ENCODE results near the gene GRIN2A. TPM values are rescaled to one million over a fixed set of nuclear protein-coding genes. Genes with fewer than 3 reads are reported as not detected.

GRIN2A gene
- total and polyA plus RNA-seq, 2 donors (not counting 3 experiments of a cell fraction or from before 2014, with no cell fraction given), result not detected

- Histone ChIP-seq H3K9me3 (replicated peaks; ENCODE audit: control insufficient read depth, insufficient read depth, low read length) (no peaks in the 10 kb centered on the region), H3K27me3 (ENCODE audit: control insufficient read depth in 2 of 2, insufficient read depth in 2 of 2, low read length in 2 of 2) (no peaks in the 10 kb centered on the region), H3K9me1 (replicated peaks; ENCODE audit: control insufficient read depth, extremely low read depth, insufficient read depth, low read length) (no peaks in the 10 kb centered on the region), H3K27ac (ENCODE audit: insufficient read depth, low read depth, low read length) (no peak overlapping the region), H3K36me3 (ENCODE audit: control insufficient read depth in 2 of 2, extremely low read depth in 1 of 2, insufficient read depth in 2 of 2, low read length in 2 of 2) (no peaks in the 10 kb centered on the region), H3K4me3 (replicated peaks in 1 of 3; ENCODE audit: insufficient read depth in 1 of 3, low read depth in 1 of 3, low read length in 3 of 3) (no peak overlapping the region), H3K4me1 (ENCODE audit: control insufficient read depth, extremely low read depth, insufficient read depth, low read length) (no peaks in the 10 kb centered on the region), H4K20me1 (replicated peaks; ENCODE audit: control insufficient read depth, extremely low read depth, insufficient read depth, low read length) (no peaks in the 10 kb centered on the region), H3K9ac (replicated peaks; ENCODE audit: extremely low read depth, insufficient read depth, low read length) (no peak overlapping the region), H2AFZ (ENCODE audit: low read depth, low read length) (no peak overlapping the region), H3K4me2 (ENCODE audit: insufficient read depth, low read length) (no peak overlapping the region), H3K79me2 (ENCODE audit: control insufficient read depth, insufficient read depth, low read length) (no peaks in the 10 kb centered on the region)
- FAIRE-seq, result no peak
- ChIA-PET CTCF (no interaction called here), POLR2A (no interaction called here)
- no peak for DNase-seq (ENCODE audit: low read depth, low spot score)
- dilution Hi-C loops (cut with MboI; ENCODE audit: extremely low pct_ligation_motif_present, low sequenced_read_pairs) (no loop called here), intact Hi-C loops (cut with micrococcal nuclease) (no loop called here)
- BruUV-seq (replicated peaks), result no TSS peak
- TF ChIP-seq POLR2AphosphoS5 (IDR thresholded peaks at IDR 0.05; ENCODE audit: insufficient read depth, low read depth, low read length) (no peak), MYC (IDR thresholded peaks at IDR 0.05; ENCODE audit: low read depth, low read length) (no peak), EZH2 (IDR thresholded peaks at IDR 0.05; ENCODE audit: borderline replicate concordance, low read depth, low read length, severe bottlenecking) (no peak), JUN (IDR thresholded peaks at IDR 0.05; ENCODE audit: borderline replicate concordance, insufficient read depth, insufficient read length, low read depth) (no peak), GATA2 (IDR thresholded peaks at IDR 0.05; ENCODE audit: insufficient read depth, insufficient read length, low read depth, low read length) (no peak), POLR2A (IDR thresholded peaks at IDR 0.05; ENCODE audit: low read depth, low read length) (no peak), FOS (IDR thresholded peaks at IDR 0.05; ENCODE audit: borderline replicate concordance, insufficient read depth, low read length) (no peak)
- TF ChIP-seq, protein P1, sequence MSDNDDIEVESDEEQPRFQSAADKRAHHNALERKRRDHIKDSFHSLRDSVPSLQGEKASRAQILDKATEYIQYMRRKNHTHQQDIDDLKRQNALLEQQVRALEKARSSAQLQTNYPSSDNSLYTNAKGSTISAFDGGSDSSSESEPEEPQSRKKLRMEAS (IDR thresholded peaks at IDR 0.05; ENCODE audit: insufficient read depth, insufficient read length), result no peak
- TF ChIP-seq, protein P2, sequence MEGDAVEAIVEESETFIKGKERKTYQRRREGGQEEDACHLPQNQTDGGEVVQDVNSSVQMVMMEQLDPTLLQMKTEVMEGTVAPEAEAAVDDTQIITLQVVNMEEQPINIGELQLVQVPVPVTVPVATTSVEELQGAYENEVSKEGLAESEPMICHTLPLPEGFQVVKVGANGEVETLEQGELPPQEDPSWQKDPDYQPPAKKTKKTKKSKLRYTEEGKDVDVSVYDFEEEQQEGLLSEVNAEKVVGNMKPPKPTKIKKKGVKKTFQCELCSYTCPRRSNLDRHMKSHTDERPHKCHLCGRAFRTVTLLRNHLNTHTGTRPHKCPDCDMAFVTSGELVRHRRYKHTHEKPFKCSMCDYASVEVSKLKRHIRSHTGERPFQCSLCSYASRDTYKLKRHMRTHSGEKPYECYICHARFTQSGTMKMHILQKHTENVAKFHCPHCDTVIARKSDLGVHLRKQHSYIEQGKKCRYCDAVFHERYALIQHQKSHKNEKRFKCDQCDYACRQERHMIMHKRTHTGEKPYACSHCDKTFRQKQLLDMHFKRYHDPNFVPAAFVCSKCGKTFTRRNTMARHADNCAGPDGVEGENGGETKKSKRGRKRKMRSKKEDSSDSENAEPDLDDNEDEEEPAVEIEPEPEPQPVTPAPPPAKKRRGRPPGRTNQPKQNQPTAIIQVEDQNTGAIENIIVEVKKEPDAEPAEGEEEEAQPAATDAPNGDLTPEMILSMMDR (IDR thresholded peaks at IDR 0.05; ENCODE audit: extremely low read depth in 1 of 2, insufficient read depth in 1 of 2, low read depth in 1 of 2, low read length in 2 of 2), result no peak
These were observed 355.0 kb downstream of the GRIN2A start for GRCh38 chr16:9827062-9827752.
